IPS DF 6.9 (cell line): ENCODE data around the gene SGSH.

ENCODE experiments used
- DNase-seq: peaks from one replicate; pipeline ENCODE4 v3.0.0-alpha.2; 2013; ENCODE audit warnings: low read depth, low spot score
- H3K27ac ChIP-seq: one replicate; pipeline ENCODE4 v1.5.1; 2013; ENCODE audit warnings: low read length, control low read depth
- H3K27me3 ChIP-seq: 2 replicates; pipeline ENCODE4 v1.6.1; 2013; ENCODE audit warnings: mild to moderate bottlenecking, low read length; ENCODE audit not compliant: control insufficient read depth, insufficient read depth
- H3K36me3 ChIP-seq: 2 replicates; pipeline ENCODE4 v1.6.1; 2013; ENCODE audit warnings: low read length; ENCODE audit not compliant: control insufficient read depth, insufficient read depth
- H3K4me1 ChIP-seq: 2 replicates; pipeline ENCODE4 v1.6.1; 2013; ENCODE audit warnings: low read length; ENCODE audit not compliant: control insufficient read depth, insufficient read depth
- H3K4me3 ChIP-seq: 2 replicates; pipeline ENCODE4 v1.5.1; 2013; ENCODE audit warnings: mild to moderate bottlenecking, low read length
- H3K9me3 ChIP-seq: 2 replicates; pipeline ENCODE4 v1.6.1; 2013; ENCODE audit warnings: low read length, inconsistent platforms; ENCODE audit not compliant: control insufficient read depth, insufficient read depth
- WGBS: extraction: QIAGEN DNeasy Blood & Tissue Kit; methylation state at CpG from one replicate; pipeline ENCODE4 v1.1.7; 2013; ENCODE audit warnings: mixed read lengths, missing lambda C conversion rate; ENCODE audit not compliant: insufficient read length, insufficient coverage; 5-methylcytosine and 5-hydroxymethylcytosine counted together

The SGSH gene

GRCh38 chr17:80220054-80220735 is at the start of gene SGSH, which contains the start of gene SLC26A11:
Gene SGSH, minus strand, starts transcription at chr17:80220333. Its CDS starts 20 bp downstream, at chr17:80220313.
Gene SLC26A11, plus strand, starts transcription at chr17:80220427. Its CDS starts 1,134 bp downstream, at chr17:80221561.
- H3K9me3 ChIP-seq, result no peaks in the 10 kb centered on the region
- H3K4me3 ChIP-seq, result peak within 1 kb of the TSS; percentile 89
- WGBS, result no CpG with 5 or more reads among the region's 77 CpGs
- DNase-seq, result peak; percentile 33
- no peak within 1 kb of the TSS for H3K27ac ChIP-seq
- H3K36me3 ChIP-seq, result peaks cover 6% of the 10 kb centered on the region
- no peaks in the 10 kb centered on the region; the same call in 1 of the 2 replicates for H3K4me1 ChIP-seq
- H3K27me3 ChIP-seq, result no peaks in the 10 kb centered on the region

DNA sequence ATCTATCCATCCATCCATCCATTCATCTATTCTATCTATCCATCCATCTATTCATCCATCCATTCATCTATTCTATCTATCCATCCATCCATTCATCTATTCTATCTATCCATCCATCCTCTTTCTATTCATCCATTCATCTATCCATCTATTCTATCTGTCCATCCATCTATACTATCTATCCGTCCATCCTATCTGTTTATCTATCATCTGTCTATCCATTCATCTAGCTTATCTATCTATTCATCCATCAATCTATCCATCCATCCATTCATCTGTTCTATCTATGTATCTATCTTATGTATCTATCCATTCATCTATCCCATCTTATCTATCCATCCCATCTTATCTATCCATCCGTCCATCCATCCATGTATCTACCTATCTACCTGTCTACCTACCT is 49.3 kb upstream of the SGSH start:
- Histone ChIP-seq H3K4me1 (peaks cover 4% of the 10 kb centered on the region; the same call in 1 of the 2 replicates), H3K27ac (no peak overlapping the region), H3K36me3 (no peaks in the 10 kb centered on the region), H3K27me3 (no peaks in the 10 kb centered on the region), H3K9me3 (no peaks in the 10 kb centered on the region), H3K4me3 (no peak overlapping the region)
- WGBS, result 100% methylated on average over 2 of the region's 2 CpGs
- no peak for DNase-seq

DNA sequence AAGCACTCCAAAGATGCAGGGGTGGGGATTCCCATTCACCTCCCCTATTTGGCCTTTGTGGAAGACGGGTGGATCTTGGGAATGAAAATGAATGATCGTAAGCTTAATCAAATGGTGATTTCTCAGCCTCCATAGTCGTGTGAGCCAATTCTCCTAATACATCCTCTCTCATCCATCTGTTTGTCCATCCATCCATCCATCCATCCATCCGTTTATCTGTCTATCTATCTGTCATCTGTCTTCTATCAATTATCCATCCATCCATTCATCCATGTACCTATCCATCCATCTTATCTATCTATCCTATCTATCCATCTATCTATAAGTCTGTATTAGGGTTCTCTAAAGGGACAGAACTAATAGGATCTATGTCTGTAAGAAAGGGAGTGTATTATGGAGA is 48.3 kb upstream of the SGSH start:
- H3K4me3 ChIP-seq, result no peak overlapping the region
- H3K36me3 ChIP-seq, result peaks cover 5% of the 10 kb centered on the region; the same call in 1 of the 2 replicates
- H3K9me3 ChIP-seq, result no peaks in the 10 kb centered on the region
- no peak for DNase-seq
- H3K4me1 ChIP-seq, result peaks cover 4% of the 10 kb centered on the region; the same call in 1 of the 2 replicates
- WGBS, result no CpG with 5 or more reads among the region's 4 CpGs
- H3K27ac ChIP-seq, result no peak overlapping the region
- no peaks in the 10 kb centered on the region for H3K27me3 ChIP-seq

DNA sequence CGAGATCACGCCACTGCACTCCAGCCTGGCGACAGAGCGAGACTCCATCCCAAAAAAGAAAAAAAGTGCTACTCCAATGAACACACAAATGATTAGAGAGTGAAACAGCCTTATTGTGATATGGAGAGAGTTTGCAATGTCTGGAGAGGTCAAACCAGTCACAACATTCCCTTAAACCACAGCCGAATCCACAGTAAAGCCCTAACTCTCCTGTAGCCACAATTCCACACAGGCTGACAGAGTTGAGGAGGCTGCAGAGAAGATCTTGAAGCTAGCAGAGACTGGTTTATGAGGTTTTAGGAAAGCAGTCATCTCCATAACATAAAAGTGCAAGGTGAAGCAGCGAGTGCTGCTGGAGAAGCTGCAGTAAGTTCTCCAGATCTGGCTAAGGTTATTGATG is 47.3 kb upstream of the SGSH start:
- H3K27ac ChIP-seq, result no peak overlapping the region
- H3K4me3 ChIP-seq, result no peak overlapping the region
- H3K4me1 ChIP-seq, result peaks cover 11% of the 10 kb centered on the region
- DNase-seq, result no peak
- H3K27me3 ChIP-seq, result no peaks in the 10 kb centered on the region
- WGBS, result no CpG with 5 or more reads among the region's 6 CpGs
- peaks cover 5% of the 10 kb centered on the region; the same call in 1 of the 2 replicates for H3K36me3 ChIP-seq
- H3K9me3 ChIP-seq, result no peaks in the 10 kb centered on the region

- Histone ChIP-seq H3K4me3 (no peak overlapping the region), H3K36me3 (peaks cover 5% of the 10 kb centered on the region; the same call in 1 of the 2 replicates), H3K4me1 (peaks cover 12% of the 10 kb centered on the region), H3K27me3 (no peaks in the 10 kb centered on the region), H3K9me3 (no peaks in the 10 kb centered on the region), H3K27ac (no peak overlapping the region)
- no CpG with 5 or more reads among the region's 17 CpGs for WGBS
- DNase-seq, result no peak
These were observed 45.3 kb upstream of the SGSH start for GRCh38 chr17:80265205-80266068.

GRCh38 chr17:80264205-80265075 is 44.3 kb upstream of the SGSH start:
- Histone ChIP-seq H3K4me3 (no peak overlapping the region), H3K4me1 (peaks cover 10% of the 10 kb centered on the region), H3K9me3 (no peaks in the 10 kb centered on the region), H3K36me3 (peaks cover 5% of the 10 kb centered on the region; the same call in 1 of the 2 replicates), H3K27ac (no peak overlapping the region), H3K27me3 (no peaks in the 10 kb centered on the region)
- no peak for DNase-seq
- WGBS, result no CpG with 5 or more reads among the region's 19 CpGs

DNA sequence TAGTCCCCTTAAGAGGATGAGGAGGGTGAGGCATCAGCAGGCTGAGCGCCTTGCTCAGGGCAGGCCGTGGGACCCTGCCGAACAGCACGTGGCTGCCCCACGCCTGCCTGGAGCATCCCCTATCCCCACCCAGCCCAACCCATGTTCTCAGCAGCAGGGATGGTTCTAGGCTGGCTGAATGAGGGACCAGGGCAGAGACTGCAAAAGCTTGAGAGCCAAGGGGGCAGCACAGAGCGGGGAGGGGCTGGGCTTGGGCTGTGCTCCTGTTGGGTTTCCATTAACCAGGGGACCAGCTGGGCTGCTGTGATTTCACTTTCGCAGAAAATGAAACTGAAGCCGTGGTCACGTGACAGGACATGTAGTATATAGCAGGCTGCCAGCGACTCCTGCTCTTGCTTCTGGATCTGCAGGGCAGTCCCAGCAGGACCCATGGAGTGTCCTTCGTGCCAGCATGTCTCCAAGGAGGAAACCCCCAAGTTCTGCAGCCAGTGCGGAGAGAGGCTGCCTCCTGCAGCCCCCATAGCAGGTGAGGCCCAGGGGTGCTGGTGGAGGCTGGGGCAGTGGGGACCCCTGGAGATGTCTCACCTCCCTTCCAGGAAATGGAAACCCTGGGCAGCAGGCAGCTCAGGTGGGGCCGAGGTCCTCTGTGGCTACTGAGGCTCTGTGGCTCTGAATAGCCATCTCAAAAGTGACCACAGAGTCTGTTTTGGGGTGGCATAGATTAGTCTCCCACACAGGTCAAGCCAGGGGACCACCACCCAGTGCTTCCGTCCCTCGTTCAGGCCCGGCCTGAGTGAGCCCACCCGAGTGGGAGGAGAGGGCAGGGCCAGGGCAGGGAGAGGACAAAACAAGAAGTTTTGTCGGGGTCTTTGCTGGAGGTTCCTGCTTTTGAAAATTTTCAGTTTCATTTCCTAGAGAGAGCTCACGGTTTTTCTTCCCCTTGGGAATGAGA is 43.4 kb upstream of the SGSH start:
- no peak overlapping the region for H3K27ac ChIP-seq
- WGBS, result no CpG with 5 or more reads among the region's 19 CpGs

DNA sequence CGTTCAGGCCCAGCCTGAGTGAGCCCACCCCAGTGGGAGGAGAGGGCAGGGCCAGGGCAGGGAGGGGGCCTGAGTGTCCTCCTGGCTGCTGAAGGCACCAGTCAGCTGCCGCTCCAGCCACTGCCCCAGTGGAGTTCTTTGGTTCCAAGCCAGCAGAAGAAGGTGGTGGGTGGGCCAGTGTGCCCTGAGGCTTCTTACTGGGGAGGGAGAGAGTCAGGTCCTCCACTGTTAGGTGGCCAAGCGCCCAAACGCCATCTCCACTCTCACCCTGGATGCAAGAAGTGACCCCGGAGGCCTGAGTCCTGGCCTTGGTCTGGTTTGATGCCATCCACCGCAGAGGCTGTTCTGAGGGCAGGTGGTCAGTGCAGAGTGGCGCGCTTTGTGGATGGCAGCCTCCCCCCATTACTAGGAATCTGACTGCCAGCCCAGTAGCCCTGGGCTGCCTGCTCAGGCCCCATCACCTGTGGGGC is 42.7 kb upstream of the SGSH start:
- Histone ChIP-seq H3K9me3 (no peaks in the 10 kb centered on the region), H3K4me3 (no peak overlapping the region), H3K36me3 (peaks cover 5% of the 10 kb centered on the region; the same call in 1 of the 2 replicates), H3K27me3 (no peaks in the 10 kb centered on the region), H3K4me1 (peaks cover 11% of the 10 kb centered on the region), H3K27ac (no peak overlapping the region)
- WGBS, result no CpG with 5 or more reads among the region's 8 CpGs
- DNase-seq, result no peak

More for the DNA sequence above, 43.4 kb upstream of the SGSH start:
- H3K4me1 ChIP-seq, result peaks cover 11% of the 10 kb centered on the region
- no peaks in the 10 kb centered on the region for H3K9me3 ChIP-seq
- no peak overlapping the region for H3K4me3 ChIP-seq
- DNase-seq, result no peak
- H3K36me3 ChIP-seq, result peaks cover 5% of the 10 kb centered on the region; the same call in 1 of the 2 replicates
- H3K27me3 ChIP-seq, result no peaks in the 10 kb centered on the region

DNA sequence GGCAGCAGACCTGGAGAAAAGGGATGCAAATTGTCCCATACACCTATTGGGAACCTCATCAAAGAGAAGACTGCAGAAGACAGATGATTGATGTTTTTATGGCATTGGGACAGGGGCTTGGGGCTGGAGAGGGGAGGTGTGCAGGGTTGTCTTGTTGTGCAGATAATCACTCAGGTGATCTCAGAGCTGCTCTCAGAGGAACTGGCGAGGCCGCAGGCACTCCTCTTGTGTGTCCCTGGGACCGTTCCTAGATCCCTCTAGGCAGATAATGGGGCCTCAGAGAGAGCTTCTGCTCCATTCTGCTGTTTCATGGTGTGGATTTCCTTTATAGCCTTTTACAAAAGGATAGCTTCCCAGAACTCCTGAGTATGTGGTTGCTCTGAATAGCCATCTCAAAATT is 42.2 kb upstream of the SGSH start:
- H3K27ac ChIP-seq, result no peak overlapping the region
- peaks cover 11% of the 10 kb centered on the region for H3K4me1 ChIP-seq
- peaks cover 5% of the 10 kb centered on the region; the same call in 1 of the 2 replicates for H3K36me3 ChIP-seq
- H3K9me3 ChIP-seq, result no peaks in the 10 kb centered on the region
- H3K27me3 ChIP-seq, result no peaks in the 10 kb centered on the region
- no peak overlapping the region for H3K4me3 ChIP-seq
- no CpG with 5 or more reads among the region's 3 CpGs for WGBS
- no peak for DNase-seq
